Stimulated activated CD4-positive, alpha-beta T cell treated with anti-CD3 and anti-CD28 coated beads, TNF-alpha, amount 100 ng/mL, for 24 hours (primary cell): Measurements from ENCODE around the gene MAPK1.
A peak's percentile ranks its signal among the peaks of the same experiment; 100 is the strongest.
"Not testable (repeated sequence)": the region's sequence is repeated elsewhere in the genome, so short reads cannot be mapped to it uniquely, and the experiment has no call there.

ENCODE experiments used
- DNase-seq, 3 experiments: peaks; one replicate each; pipeline ENCODE4 v3.0.0-alpha.2; 2020; ENCODE audit warnings: low read depth in 3 of 3

Gene MAPK1

GRCh38 chr22:21755851-21756284, 111.6 kb downstream of the MAPK1 start:
- no peak for DNase-seq

DNA sequence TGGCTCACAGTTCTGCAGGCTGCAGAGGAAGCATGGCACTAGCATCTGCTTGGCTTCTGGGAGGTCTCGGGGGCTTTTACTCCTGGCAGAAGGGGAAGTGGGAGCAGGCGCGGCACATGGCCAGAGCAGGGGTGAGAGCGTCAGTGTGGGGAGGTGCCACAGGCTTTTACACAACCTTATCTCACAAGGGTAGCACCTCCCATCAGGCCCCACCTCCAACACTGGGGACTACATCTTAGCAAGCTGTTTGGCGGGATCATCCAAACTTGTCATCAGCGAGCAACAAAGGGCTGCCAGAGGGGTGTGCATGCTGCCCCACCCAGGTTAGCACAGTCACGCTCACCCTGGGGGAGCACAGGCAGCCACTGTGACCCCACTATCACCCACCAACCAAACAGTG, 112.9 kb downstream of the MAPK1 start:
- DNase-seq: no peak

- no peak for DNase-seq
These were observed 113.9 kb downstream of the MAPK1 start for GRCh38 chr22:21753374-21754111.

DNA sequence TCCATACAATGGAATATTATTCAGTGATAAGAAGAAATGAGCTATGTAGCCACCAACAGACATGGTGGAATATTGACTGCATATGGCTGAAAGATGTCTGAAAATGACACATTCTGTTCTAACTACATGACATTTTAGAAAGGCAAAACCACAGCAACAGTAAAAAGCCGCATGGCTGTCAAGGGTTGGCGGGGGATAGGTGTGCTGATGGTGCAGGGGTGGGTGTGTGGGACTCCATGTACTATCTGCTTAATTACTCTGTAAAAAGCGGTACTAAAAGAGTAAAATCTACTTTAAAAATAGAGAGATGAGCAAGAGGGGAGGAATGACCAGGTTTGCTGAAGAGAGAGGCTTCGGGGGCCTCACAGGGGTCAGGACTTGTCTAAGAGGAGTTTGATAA, 115.2 kb downstream of the MAPK1 start:
- no peak for DNase-seq

DNA sequence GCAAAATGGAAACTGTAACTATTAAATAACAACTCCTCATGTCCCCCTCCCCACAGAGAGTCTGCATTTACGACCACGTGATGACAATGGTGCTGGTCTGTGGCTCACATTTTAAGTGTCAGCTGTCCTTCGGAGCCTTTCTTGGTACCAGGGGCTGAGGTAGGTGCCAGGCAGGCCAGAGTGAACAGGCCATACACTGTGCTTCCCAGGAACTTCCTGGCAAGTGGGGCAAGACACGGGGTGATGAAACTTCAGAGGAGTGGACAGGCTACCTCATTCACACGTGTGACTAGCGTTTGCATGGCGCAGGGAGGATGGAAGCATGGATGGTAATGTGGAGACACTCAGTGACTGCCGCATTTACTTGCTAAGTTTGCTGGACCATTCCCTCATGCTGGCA, 121.5 kb downstream of the MAPK1 start:
- DNase-seq: no peak

DNA sequence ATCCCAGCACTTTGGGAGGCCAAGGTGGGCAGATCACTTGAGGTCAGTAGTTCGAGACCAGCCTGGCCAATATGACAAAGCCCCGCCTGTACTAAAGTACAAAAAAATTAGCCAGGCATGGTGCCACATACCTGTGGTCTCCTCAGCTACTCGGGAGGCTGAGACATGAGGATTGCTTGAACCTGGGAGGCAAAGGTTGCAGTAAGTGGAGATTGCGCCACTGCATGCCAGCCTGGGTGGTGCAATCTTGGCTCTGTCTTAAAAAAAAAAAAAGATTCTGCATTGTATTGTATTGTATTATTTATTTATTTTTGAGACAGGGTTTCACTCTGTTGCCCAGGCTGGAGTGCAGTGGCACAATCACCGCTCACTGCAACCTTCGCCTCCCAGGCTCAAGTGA, 122.5 kb downstream of the MAPK1 start:
- DNase-seq: not testable (repeated sequence)

DNA sequence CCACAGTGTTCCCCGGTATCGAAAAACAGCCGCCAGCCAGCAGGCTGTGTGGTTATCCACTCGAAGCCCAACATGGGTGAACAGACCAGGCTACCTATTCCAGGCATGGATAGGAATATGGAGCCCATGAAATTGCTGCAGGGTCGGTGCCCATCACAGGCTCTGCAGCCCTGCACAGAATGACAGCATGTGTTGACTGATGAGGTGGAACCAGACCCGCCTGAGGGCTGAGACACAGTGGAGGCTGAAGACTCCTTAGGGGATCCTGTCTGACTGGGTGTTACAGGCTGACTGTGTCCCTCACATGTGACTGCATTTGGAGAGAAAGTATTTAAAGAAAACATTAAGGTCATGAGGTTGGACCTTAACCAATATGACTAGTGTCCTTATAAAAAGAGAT, 125.7 kb downstream of the MAPK1 start:
- DNase-seq: no peak

- no peak for DNase-seq
These were observed 126.4 kb downstream of the MAPK1 start for GRCh38 chr22:21741059-21741458.

GRCh38 chr22:21739828-21740377, 127.5 kb downstream of the MAPK1 start:
- no peak for DNase-seq

DNA sequence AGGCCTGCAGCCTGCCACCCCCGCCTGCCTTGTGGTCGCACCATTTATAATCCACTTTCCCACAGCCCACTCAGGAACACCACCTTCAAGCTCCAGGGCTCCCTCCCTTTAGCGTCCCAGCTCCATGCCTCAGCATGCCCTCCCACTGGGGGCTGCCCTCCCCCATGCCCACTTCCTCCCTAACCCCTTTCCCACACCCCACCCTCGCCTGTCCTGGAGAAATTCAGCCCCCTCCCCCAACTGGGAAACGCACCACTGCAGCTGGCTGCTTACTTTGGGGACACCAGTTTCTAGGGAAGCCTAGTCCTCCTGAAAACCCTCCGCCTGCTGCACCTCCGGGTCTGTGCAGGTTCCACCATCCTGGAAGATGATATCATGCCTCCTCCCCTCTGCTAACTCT, 128.5 kb downstream of the MAPK1 start:
- DNase-seq: no peak

DNA sequence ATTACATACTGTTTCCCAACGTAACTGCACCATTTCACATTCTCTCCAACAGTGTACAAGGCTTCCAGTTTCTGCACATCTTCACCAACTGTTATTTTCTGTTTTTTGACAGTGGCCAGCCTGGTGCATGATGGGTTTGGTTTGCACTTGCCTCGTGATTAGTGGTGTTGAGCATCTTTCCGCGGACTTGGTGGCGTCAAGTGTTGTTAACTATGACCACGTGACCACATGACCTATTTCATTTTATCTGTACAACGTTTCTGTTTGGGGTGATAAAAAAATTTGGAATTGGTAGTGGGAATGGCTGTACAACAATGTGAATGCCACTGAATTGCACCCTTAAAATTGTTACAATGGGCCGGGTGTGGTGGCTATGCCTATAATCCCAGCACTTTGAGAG, 129.4 kb downstream of the MAPK1 start:
- DNase-seq: no peak

DNA sequence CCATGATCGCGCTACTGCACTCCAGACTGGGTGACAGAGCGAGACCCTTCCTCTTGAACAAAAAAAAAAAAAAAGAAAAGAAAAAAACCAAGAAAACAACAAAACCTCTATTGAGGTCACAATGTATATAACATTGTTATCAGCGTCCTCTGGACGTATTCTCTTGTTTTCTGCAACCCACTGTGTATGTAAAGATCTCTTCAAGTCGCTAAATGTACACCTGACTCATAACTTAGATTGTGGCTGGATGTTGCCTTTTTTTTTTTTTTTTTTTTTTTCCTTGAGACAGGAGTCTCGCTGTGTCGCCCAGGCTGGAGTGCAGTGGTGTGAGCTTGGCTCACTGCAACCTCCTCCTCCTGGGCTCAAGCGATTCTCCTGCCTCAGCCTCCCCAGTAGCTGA, 130.5 kb downstream of the MAPK1 start:
- DNase-seq: no peak

- no peak for DNase-seq
These were observed 131.3 kb downstream of the MAPK1 start for GRCh38 chr22:21736084-21736642.

GRCh38 chr22:21735200-21736083, 132.0 kb downstream of the MAPK1 start, which contains the start of gene YPEL1:
YPEL1 (minus strand) TSS chr22:21735794; CDS start chr22:21710744, 25,050 bp downstream.
- peak; percentile 78 to 90 (median 89) for DNase-seq

DNA sequence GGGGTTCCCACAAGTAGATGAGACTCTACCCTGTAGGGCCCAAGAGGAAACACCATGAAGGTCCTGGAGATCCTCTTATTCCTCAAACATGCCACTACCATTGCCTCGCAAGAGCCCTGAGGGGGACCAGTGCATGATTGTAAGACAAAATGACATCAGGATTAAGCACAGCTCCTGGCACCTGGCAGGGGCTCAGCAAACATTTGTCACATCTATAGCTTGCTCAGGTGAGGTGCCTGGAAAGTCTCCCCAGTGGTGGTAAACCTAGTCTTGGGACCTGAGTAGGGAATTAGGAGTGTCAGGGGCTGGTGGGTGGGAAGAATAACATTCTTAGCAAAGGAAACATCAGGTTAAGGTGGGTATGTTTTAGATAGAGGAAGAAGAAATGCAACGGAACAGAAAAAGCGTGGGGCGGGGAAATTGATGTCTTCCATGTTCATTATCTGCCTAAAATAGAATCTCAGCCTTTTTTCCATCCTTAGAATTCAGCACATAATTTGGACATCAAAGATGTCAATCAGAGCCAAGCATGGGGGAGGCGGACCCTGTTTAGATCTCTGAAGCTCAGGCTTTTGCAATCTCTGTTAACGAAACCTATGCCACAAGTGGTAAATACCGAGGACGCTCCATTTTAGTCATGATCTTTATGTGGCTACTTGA, 132.8 kb downstream of the MAPK1 start:
- no peak for DNase-seq

DNA sequence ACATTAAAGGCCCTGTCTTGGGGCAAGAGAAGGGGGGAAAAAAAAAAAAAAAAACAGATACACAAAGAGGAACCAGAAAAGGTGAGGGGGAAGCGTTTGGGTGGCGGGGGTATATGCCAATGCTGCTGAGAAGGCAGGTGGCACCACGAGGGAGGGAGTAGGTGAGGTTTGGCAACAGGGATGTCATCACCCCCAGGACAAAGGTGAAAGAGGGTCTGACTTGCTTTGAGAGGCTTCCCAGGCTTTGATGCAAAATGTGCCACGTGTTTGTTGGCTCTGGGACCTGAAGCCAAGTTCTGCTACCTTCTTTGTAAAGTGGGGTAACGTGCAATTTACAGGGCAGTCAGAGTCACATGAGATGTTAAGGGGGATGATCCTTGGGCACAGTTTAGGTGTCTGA, 135.9 kb downstream of the MAPK1 start:
- DNase-seq: no peak

GRCh38 chr22:21730535-21731308, 136.7 kb downstream of the MAPK1 start:
- no peak for DNase-seq

DNA sequence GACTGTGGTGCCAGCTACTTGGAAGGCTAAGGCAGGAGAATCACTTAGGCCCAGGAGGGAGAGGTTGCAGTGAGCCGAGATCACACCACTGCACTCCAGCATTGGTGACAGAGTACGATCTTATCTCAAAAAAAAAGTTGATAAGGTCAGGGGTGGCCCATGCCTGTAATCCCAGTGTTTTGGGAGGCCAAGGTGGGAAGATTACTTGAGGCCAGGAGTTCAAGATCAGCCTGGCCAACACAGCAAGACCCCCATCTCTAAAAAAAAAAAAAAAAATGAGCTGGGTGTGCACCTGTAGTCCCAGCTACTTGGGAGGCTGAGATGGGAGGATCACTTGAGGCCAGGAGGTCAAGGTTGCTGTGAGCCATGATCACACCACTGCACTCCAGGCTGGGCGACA, 138.3 kb downstream of the MAPK1 start:
- not testable (repeated sequence) for DNase-seq

GRCh38 chr22:21728270-21728669, 139.2 kb downstream of the MAPK1 start:
- DNase-seq: no peak

DNA sequence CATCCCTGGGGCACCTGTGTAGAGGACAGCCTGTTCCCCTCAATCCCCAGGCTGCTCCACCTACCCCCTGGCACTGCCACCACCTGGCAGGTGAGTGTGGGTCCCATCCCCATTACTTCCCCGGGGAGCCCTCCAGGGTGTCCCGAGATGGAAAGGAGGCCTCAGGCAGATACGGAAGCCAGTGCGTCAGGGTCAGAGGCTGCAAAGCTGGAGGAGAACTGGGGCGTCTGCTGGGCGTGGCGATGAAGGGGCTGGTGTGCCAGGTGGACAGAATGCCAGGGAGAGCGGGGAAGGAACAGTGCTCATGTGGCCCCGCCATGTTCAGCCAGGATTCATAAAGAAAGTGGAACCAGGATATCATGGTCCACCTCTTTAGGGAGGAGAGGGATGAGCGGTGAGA, 139.7 kb downstream of the MAPK1 start:
- DNase-seq: no peak

- no peak for DNase-seq
These were observed 140.3 kb downstream of the MAPK1 start for GRCh38 chr22:21727159-21727558.
